ENCODE measurements around the gene FRMD7. TPM values are rescaled to one million over a fixed set of nuclear protein-coding genes. Genes with fewer than 3 reads are reported as not detected.

FRMD7 gene
- total and polyA plus RNA-seq, 2 of the 4 experiments (the other 2 are of a cell fraction): not detected

DNA sequence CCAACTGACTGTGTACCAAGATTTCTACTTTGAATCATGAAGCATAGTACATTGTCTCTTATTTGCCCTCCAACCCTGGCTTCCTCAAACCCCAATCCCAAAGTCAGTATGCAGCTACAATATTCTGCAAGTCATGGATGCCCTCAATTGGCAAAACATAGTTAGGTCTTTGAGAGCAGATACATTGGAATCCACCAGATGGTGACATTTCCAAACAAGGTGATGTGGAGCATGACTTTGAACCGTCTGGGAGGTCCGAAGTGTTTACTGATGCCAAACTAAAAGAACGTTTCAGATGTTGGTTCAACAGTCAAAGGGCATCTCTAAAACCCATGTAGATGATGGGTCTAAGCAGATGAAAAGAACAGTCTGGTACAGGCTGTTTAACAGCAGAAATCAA, 43.7 kb upstream of the FRMD7 start:
- TF ChIP-seq, protein P1, sequence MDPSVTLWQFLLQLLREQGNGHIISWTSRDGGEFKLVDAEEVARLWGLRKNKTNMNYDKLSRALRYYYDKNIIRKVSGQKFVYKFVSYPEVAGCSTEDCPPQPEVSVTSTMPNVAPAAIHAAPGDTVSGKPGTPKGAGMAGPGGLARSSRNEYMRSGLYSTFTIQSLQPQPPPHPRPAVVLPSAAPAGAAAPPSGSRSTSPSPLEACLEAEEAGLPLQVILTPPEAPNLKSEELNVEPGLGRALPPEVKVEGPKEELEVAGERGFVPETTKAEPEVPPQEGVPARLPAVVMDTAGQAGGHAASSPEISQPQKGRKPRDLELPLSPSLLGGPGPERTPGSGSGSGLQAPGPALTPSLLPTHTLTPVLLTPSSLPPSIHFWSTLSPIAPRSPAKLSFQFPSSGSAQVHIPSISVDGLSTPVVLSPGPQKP (IDR thresholded peaks at IDR 0.05; ENCODE audit: borderline replicate concordance, low read depth, low read length): no peak
- TF ChIP-seq, protein P2, sequence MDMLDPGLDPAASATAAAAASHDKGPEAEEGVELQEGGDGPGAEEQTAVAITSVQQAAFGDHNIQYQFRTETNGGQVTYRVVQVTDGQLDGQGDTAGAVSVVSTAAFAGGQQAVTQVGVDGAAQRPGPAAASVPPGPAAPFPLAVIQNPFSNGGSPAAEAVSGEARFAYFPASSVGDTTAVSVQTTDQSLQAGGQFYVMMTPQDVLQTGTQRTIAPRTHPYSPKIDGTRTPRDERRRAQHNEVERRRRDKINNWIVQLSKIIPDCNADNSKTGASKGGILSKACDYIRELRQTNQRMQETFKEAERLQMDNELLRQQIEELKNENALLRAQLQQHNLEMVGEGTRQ (IDR thresholded peaks at IDR 0.05; ENCODE audit: low read depth, low read length): no peak
- no peak for TF ChIP-seq NFE2L2 (IDR thresholded peaks at IDR 0.05; ENCODE audit: low read depth, low read length)
- TF ChIP-seq, protein P3, sequence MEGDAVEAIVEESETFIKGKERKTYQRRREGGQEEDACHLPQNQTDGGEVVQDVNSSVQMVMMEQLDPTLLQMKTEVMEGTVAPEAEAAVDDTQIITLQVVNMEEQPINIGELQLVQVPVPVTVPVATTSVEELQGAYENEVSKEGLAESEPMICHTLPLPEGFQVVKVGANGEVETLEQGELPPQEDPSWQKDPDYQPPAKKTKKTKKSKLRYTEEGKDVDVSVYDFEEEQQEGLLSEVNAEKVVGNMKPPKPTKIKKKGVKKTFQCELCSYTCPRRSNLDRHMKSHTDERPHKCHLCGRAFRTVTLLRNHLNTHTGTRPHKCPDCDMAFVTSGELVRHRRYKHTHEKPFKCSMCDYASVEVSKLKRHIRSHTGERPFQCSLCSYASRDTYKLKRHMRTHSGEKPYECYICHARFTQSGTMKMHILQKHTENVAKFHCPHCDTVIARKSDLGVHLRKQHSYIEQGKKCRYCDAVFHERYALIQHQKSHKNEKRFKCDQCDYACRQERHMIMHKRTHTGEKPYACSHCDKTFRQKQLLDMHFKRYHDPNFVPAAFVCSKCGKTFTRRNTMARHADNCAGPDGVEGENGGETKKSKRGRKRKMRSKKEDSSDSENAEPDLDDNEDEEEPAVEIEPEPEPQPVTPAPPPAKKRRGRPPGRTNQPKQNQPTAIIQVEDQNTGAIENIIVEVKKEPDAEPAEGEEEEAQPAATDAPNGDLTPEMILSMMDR (conservative IDR thresholded peaks at IDR 0.05; ENCODE audit: low read depth, low read length): 0 out of 2 replicates have a peak, but pooled peaks have one; percentile 11
- TF ChIP-seq MAZ (IDR thresholded peaks at IDR 0.05; ENCODE audit: borderline replicate concordance, low read depth, low read length): no peak
- dilution Hi-C loops (cut with HindIII; ENCODE audit: low sequenced_read_pairs, unreplicated experiment) (no loop called here), intact Hi-C loops (cut with micrococcal nuclease) (no loop called here), in situ Hi-C loops (cut with MboI; ENCODE audit: low sequenced_read_pairs) (no loop called here)
- Histone ChIP-seq H3K9me1 (ENCODE audit: insufficient read depth, low read length) (no peaks in the 10 kb centered on the region), H3K9ac (ENCODE audit: low read depth, low read length) (no peak overlapping the region), H3K23ac (ENCODE audit: low read depth, low read length) (no peak overlapping the region), H3K27ac (ENCODE audit: insufficient read depth, low read length) (no peak overlapping the region), H4K8ac (ENCODE audit: low read depth in 2 of 2, low read length in 2 of 2) (no peak overlapping the region), H2BK15ac (ENCODE audit: low read depth, low read length) (no peak overlapping the region), H2BK120ac (ENCODE audit: low read depth, low read length) (no peak overlapping the region), H2AFZ (replicated peaks; ENCODE audit: low read length, poor library complexity) (no peak overlapping the region), H3K4ac (ENCODE audit: low read depth, low read length) (no peak overlapping the region), H4K5ac (ENCODE audit: low read depth, low read length) (no peak overlapping the region), H4K20me1 (ENCODE audit: insufficient read depth, low read length) (no peaks in the 10 kb centered on the region), H4K91ac (ENCODE audit: insufficient read depth, low read depth, low read length) (no peak overlapping the region), H3K4me3 (ENCODE audit: insufficient read depth, low read depth, low read length) (no peak overlapping the region), H2AK5ac (ENCODE audit: low read depth, low read length) (no peak overlapping the region), H3K36me3 (ENCODE audit: control insufficient read depth, insufficient read depth, low read length) (no peaks in the 10 kb centered on the region), H2BK20ac (ENCODE audit: low read depth, low read length) (no peak overlapping the region), H3K27me3 (ENCODE audit: control insufficient read depth, insufficient read depth, low read length) (peaks cover 7% of the 10 kb centered on the region), H3K18ac (ENCODE audit: low read depth, low read length) (no peak overlapping the region), H3K79me1 (ENCODE audit: low read depth in 1 of 2, low read length in 2 of 2) (no peaks in the 10 kb centered on the region), H3K9me3 (ENCODE audit: control insufficient read depth, insufficient read depth, low read length) (no peaks in the 10 kb centered on the region), H3K56ac (ENCODE audit: extremely low read depth, insufficient read depth, low read length) (no peak overlapping the region), H2AK9ac (replicated peaks; ENCODE audit: low read depth, low read length, poor library complexity) (no peak overlapping the region), H3K4me1 (ENCODE audit: control insufficient read depth, insufficient read depth, low read length) (no peaks in the 10 kb centered on the region), H3K4me2 (ENCODE audit: low read depth, low read length) (no peak overlapping the region), H2BK5ac (ENCODE audit: low read depth, low read length, poor library complexity, severe bottlenecking) (no peak overlapping the region), H3K14ac (replicated peaks; ENCODE audit: low read depth, low read length) (no peak overlapping the region)
- no TSS peak for BruUV-seq (replicated peaks)
- 0% methylated on average over 2 of the region's 3 CpGs; no CpG with 5 or more reads in 1 of the 2 experiments for WGBS, 2 experiments (ENCODE audit: extremely low coverage in 2 of 2, insufficient read length in 1 of 2)
- ATAC-seq (ENCODE audit: low read depth) (no peak), DNase-seq (peak; percentile 0)
- POLR2A ChIA-PET (ENCODE audit: unreplicated experiment): no interaction called here
- CTCF ChIA-PET: no interaction called here

Measured in IMR-90 (cell line).